Astrocyte (in vitro differentiated cells and primary cell): ENCODE data around the gene SOCS1.

ENCODE experiments used
- EZH2 ChIP-seq: IDR thresholded peaks from 2 replicates; pipeline ENCODE4 v1.6.1; 2012; ENCODE audit warnings: mild to moderate bottlenecking, low read length, inconsistent platforms; ENCODE audit not compliant: insufficient read depth
- TF ChIP-seq, protein P1 (sequence below): IDR thresholded peaks from 2 replicates; pipeline ENCODE4 v1.5.1; 2011; ENCODE audit warnings: low read depth, mild to moderate bottlenecking, inconsistent platforms, low read length, moderate library complexity; ENCODE audit not compliant: insufficient read depth

DNA sequence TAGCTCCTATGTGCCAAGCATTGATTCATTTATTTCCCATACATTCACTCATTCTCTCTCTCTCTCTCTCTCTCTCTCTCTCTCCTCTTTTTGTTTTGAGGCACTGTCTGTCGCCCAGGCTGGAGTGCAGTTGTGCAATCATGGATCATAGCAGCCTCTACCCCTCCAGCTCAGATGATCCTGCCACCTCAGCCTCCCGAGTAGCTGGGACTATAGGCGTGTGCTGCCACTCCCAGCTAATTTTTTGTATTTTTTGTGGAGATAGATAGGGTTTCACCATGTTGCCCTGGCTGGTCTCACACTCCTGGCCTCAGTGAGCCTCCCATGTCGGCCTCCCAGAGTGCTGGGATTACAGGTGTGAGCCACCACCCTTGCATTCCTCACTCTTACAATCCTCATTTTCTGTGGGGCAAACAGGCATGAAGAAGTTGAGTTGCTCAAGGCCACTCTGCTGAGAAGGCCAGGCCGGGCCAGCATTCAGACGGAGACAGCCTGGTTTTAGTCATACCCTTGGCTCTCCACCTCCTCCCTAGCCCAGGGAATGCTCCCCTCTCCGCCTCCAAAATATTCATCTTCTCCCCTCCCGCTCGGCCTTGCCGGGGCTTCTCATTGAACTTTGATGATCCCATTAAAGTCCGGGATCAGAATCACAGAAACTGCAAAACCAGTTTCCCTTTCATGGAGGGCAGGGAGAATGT lies 21.0 kb upstream of the SOCS1 start:
- TF ChIP-seq EZH2: no peak
- TF ChIP-seq, protein P1, sequence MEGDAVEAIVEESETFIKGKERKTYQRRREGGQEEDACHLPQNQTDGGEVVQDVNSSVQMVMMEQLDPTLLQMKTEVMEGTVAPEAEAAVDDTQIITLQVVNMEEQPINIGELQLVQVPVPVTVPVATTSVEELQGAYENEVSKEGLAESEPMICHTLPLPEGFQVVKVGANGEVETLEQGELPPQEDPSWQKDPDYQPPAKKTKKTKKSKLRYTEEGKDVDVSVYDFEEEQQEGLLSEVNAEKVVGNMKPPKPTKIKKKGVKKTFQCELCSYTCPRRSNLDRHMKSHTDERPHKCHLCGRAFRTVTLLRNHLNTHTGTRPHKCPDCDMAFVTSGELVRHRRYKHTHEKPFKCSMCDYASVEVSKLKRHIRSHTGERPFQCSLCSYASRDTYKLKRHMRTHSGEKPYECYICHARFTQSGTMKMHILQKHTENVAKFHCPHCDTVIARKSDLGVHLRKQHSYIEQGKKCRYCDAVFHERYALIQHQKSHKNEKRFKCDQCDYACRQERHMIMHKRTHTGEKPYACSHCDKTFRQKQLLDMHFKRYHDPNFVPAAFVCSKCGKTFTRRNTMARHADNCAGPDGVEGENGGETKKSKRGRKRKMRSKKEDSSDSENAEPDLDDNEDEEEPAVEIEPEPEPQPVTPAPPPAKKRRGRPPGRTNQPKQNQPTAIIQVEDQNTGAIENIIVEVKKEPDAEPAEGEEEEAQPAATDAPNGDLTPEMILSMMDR: no peak
